Muscle of back (tissue), 13 donors: ENCODE results near the gene SERTAD1. TPM values are rescaled to one million over a fixed set of nuclear protein-coding genes. Genes with fewer than 3 reads are reported as not detected.
"Not testable (repeated sequence)": the region's sequence is repeated elsewhere in the genome, so short reads cannot be mapped to it uniquely, and the experiment has no call there.

Experiments used
- DNase-seq, 3 donors: peaks; one replicate each; pipeline versions ENCODE4 v3.0.0 to v3.0.0-alpha.2; 2013
- long read RNA-seq, 9 donors: transcript quantifications; one replicate each; lab custom pipeline, GENCODE V29; 2026
- polyA plus RNA-seq, 10 donors: library from polyadenylated mRNA; unstranded; fragments of 120-200 nt; gene quantifications; one replicate each; pipeline ENCODE4 v1.2.1, GENCODE V29; 2013; ENCODE audit not compliant: insufficient read length in 10 of 10

SERTAD1 gene, protein sequence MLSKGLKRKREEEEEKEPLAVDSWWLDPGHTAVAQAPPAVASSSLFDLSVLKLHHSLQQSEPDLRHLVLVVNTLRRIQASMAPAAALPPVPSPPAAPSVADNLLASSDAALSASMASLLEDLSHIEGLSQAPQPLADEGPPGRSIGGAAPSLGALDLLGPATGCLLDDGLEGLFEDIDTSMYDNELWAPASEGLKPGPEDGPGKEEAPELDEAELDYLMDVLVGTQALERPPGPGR
- 1 to 10 TPM; 4.2 to 7.7 (median 6.2) TPM for polyA plus RNA-seq
- long read RNA-seq, donor 1, transcript SERTAD1-201 (2 exons, 2,114 nt), result major isoform, 7 of 7 reads
- long read RNA-seq, donor 1, partial matches to known transcripts, result 0 of 7 reads
- long read RNA-seq, donor 1, other reads (novel, unspliced or antisense), result 0 of 7 reads
- long read RNA-seq, donor 2, transcript SERTAD1-201 (2 exons, 2,114 nt), result major isoform, 9 of 9 reads
- long read RNA-seq, donor 2, partial matches to known transcripts, result 0 of 9 reads
- long read RNA-seq, donor 2, other reads (novel, unspliced or antisense), result 0 of 9 reads
- long read RNA-seq, donor 3, result 0 reads
- long read RNA-seq, donor 4, partial matches to known transcripts, result 0 of 2 reads
- long read RNA-seq, donor 4, other reads (novel, unspliced or antisense), result 0 of 2 reads
- long read RNA-seq, donor 5, transcript SERTAD1-201 (2 exons, 2,114 nt), result major isoform, 9 of 9 reads
- long read RNA-seq, donor 5, partial matches to known transcripts, result 0 of 9 reads
- long read RNA-seq, donor 5, other reads (novel, unspliced or antisense), result 0 of 9 reads
- long read RNA-seq, donor 6, transcript SERTAD1-201 (2 exons, 2,114 nt), result major isoform, 11 of 11 reads
- long read RNA-seq, donor 6, partial matches to known transcripts, result 0 of 11 reads
- long read RNA-seq, donor 6, other reads (novel, unspliced or antisense), result 0 of 11 reads
- long read RNA-seq, donor 7, result 0 reads
- long read RNA-seq, donor 8, partial matches to known transcripts, result 0 of 3 reads
- long read RNA-seq, donor 8, other reads (novel, unspliced or antisense), result 0 of 3 reads
- long read RNA-seq, donor 9, partial matches to known transcripts, result 0 of 1 reads
- long read RNA-seq, donor 9, other reads (novel, unspliced or antisense), result 0 of 1 reads

- peak; percentile 99 to 100 (median 99) for DNase-seq
Observed at GRCh38 chr19:40425450-40426287, at the start of gene SERTAD1. TSS of gene SERTAD1 (minus strand) at chr19:40425992. CDS start at chr19:40423546, 2,446 bp downstream.

- no peak for DNase-seq
Observed at GRCh38 chr19:40474737-40475136, 48.9 kb upstream of the SERTAD1 start.

- DNase-seq, result no peak
Observed at GRCh38 chr19:40472516-40472915, 46.7 kb upstream of the SERTAD1 start.

DNA sequence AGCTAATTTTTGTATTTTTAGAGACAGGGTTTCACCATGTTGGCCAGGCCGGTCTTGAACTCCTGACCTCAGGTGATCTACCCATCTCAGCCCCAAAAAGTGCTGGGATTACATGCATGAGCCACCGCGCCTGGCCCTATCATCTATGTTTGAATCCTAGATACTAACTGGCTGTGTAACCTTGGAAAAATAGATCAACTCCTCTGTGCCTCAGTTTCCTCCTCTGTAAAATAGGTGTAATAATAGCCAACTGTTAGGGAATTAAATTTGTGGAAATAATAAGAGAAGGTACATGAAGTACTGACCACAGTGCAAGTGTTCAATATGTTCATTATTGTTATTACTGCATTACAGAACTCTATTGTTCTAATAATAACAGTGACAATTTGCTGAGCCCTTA is 45.3 kb upstream of the SERTAD1 start:
- DNase-seq, result no peak

GRCh38 chr19:40469011-40469410 is 43.2 kb upstream of the SERTAD1 start:
- no peak for DNase-seq

DNA sequence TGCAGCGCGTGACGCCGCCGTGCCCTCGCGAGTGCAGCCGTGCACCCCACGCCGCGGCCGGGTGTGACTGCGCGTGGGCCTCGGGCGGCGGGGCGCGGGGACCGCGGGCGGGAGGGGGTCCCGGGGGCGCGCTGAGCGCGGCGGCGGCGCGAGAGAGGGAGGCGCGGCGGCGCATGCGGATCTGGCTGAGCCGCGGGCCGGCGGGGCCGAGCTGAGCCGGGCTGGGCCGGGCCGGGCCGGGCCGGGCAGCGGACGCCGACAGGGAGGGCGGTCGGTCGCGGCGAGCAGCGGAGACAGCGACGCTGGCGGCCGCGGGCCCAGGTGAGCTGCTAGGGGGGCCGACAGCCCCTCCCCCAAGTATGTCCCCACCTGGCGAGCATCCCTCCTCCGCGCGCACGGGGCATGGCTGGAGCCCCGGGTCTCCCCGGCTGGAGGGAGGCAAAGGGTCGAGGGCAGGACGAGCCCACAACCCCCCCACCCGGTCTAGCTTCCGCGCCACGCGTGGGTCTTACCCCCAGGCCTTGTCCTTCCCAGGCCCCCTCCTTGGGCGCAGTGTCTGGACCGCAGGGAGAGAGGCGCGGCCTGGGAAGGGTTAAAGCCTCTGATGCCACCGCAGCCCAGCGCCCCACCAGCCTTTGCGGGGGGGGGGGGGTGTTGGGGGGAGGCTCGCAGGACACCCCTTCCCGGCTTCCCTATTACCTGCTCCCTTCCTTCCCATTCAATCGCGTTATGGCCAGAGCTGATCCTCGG is 41.4 kb upstream of the SERTAD1 start, which contains the start of gene SPTBN4:
Gene SPTBN4, plus strand, starts transcription at position 17 of the 750 bp plus-strand sequence. CDS start 5,621 bp downstream, outside the sequence.
- DNase-seq, result peak in 1 of 3 donors; percentile 14

DNA sequence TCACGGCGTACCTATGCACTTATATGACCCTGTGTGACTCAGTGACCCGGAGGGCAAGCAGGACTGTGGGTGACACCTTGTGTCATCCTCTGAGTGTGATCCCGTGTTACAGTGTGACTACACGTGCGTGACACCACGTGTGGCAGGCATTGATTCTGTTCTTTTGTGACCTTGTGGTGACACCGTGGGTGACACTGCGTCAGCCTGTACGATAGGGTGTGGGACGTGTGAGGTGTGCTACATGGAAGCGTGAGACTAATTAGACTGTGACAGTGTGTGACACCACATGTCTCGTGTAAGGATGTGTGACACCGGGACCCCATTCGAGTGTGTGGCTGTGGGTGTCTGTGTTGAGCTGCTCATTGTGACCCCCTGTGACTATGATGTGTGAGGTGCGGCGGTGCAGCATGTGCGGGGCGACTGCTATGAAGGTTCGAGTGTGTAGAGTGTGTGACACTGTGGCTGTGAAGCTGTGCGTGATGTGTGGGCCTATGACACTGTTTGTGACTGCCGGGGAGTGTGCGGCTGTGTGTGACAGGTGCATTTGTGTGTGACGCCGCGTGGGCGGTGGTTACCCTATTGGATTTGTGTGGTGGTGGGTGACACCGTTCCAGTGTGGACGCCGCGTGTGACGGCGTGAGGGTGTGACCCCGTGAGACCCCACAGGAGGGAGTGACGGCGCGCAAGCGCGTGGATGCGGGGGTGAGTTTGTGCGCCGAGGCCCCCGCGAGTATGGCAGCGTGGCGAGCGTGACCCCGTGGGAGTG is 40.6 kb upstream of the SERTAD1 start:
- DNase-seq, result no peak

DNA sequence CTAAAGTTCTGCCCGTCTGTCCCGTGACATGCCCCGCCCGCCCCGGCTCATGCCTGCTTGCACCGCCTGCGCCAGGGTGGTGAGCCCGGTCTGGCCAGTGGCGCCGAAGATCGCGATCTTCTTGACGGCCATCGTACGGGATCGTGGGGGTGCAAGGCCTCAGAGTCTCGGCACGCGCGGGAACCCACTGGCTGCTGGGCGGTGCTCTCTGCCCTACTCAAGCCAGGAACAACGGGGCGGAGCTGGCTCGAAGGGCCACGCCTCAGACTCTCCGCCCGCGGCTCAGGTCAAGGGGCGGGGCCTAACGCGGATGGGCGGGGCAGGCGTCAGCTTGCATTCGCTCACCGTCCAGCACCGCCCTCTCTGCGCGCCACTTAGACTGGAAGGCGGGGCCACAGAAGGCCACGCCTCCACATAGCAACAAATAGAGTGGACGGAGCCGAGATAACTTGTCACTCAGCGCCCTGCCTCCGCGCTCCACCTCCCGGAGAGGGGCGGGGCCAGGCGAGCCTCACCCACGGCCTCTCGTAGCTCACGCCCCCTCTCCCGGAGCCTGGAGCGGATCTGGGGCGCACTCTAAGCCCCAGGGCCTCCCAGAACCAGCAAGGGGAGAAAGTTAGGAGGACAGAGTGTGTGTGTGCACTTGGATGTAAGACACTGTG is 39.9 kb upstream of the SERTAD1 start, which contains the start of gene BLVRB:
Gene BLVRB, minus strand, starts transcription at position 189 of the 662 bp plus-strand sequence. Its CDS starts 57 bp downstream, at position 132.
- DNase-seq, result peak; percentile 99 to 100 (median 100)

DNA sequence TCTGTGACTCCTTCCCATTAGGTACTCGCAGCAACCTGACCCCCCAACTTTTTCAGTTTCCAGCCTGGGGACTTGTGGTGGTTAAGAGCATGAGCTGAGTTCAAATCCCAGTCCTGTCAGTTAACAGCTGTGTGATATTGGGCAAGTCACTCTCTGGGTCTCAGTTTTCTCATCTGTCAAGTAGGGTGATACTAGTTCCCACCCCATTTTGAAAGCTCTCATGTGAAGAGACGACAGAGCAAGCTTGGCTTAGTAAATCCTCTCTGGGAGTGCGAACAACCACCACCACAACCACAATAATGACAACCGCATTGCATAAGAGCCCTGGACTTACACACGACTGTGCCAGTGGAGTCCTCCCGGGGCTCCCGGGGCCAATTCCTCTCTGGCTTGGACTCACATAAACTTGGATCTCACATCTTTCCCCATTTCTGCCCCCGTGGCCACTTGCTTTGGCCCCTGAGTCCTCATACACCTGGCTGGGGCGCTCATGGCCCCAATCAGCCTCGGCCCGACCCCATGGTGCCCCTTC is 39.3 kb upstream of the SERTAD1 start:
- peak in 1 of 3 donors; percentile 28 for DNase-seq

- DNase-seq, result peak; percentile 77 to 83 (median 79)
Observed at GRCh38 chr19:40464059-40465024, 38.5 kb upstream of the SERTAD1 start.

DNA sequence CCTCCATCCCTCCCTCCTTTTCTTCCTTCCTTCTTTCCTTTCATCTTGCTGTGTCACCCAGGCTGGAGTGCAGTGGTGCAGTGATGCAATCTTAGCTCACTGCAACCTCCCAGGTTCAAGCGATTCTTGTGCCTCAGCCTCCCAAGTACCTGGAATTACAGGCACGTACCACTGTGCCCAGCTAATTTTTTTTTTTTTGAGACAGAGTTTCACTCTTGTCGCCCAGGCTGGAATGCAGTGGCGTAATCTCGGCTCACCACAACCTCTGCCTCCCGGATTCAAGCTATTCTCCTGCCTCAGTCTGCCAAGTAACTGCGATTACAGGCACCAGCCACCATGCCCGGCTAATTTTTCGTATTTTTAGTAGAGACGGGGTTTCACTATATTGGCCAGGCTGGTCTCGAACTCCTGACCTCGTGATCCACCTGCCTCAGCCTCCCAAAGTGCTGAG is 37.8 kb upstream of the SERTAD1 start:
- DNase-seq, result not testable (repeated sequence)

- DNase-seq, result peak in 1 of 3 donors; percentile 41
Observed at GRCh38 chr19:40461669-40462221, 36.0 kb upstream of the SERTAD1 start.

GRCh38 chr19:40460185-40460584 is 34.4 kb upstream of the SERTAD1 start:
- DNase-seq, result no peak

GRCh38 chr19:40458597-40458974 is 32.8 kb upstream of the SERTAD1 start:
- no peak for DNase-seq

- no peak for DNase-seq
Observed at GRCh38 chr19:40457953-40458596, 32.3 kb upstream of the SERTAD1 start.

- no peak for DNase-seq
Observed at GRCh38 chr19:40457048-40457447, 31.3 kb upstream of the SERTAD1 start.
